H1 (cell line): ENCODE results near the gene RPS6KC1. TPM values are rescaled to one million over a fixed set of nuclear protein-coding genes. Genes with fewer than 3 reads are reported as not detected.

Experiments used
- CTCF ChIA-PET: fragments of 300-600 bp; sonication (Branson Sonifier 250); formaldehyde crosslinking; loops from one replicate; lab custom pipeline; 2021; ENCODE audit not compliant: partially characterized antibody; lab: Charles Lee
- POLR2A ChIA-PET: fragments of 300-600 bp; sonication (Branson Sonifier 250); formaldehyde crosslinking; loops from one replicate; lab custom pipeline; 2021; ENCODE audit warnings: inconsistent platforms; ENCODE audit not compliant: partially characterized antibody; lab: Charles Lee
- DNase-seq, 2 experiments: peaks; one replicate each; pipeline versions ENCODE4 v3.0.0 to v3.0.0-alpha.2; 2010 to 2022; ENCODE audit warnings: low spot score in 2 of 2, low read depth in 1 of 2, mixed read lengths in 1 of 2
- FAIRE-seq: peaks from 2 replicates; lab custom pipeline; 2011; peaks lifted over from hg19 to GRCh38; lab: Jason Lieb, UNC
- H2AFZ ChIP-seq: 2 replicates; pipeline ENCODE4 v1.8.1; 2012; ENCODE audit warnings: low read length, inconsistent platforms
- H2AK5ac ChIP-seq: 2 replicates; pipeline ENCODE4 v1.6.1; 2013; ENCODE audit warnings: low read depth, low read length
- H2BK120ac ChIP-seq: replicated peaks from 2 replicates; pipeline ENCODE3; 2013; ENCODE audit warnings: low read depth, low read length, inconsistent platforms
- H2BK12ac ChIP-seq: 2 replicates; pipeline ENCODE4 v1.6.1; 2013; ENCODE audit warnings: low read depth, low read length
- H2BK15ac ChIP-seq: 2 replicates; pipeline ENCODE4 v1.6.1; 2013; ENCODE audit warnings: low read length
- H2BK20ac ChIP-seq: 2 replicates; pipeline ENCODE4 v1.6.1; 2013; ENCODE audit warnings: low read length
- H2BK5ac ChIP-seq: 2 replicates; pipeline ENCODE4 v1.6.1; 2013; ENCODE audit warnings: low read depth, low read length
- H3K14ac ChIP-seq: 2 replicates; pipeline ENCODE4 v1.6.1; 2013; ENCODE audit warnings: inconsistent platforms; ENCODE audit not compliant: insufficient read length
- H3K18ac ChIP-seq: 2 replicates; pipeline ENCODE4 v1.6.1; 2013; ENCODE audit warnings: low read length; ENCODE audit errors: extremely low read depth
- H3K23ac ChIP-seq: 2 replicates; pipeline ENCODE4 v1.6.1; 2013; ENCODE audit warnings: inconsistent platforms; ENCODE audit not compliant: insufficient read length
- H3K23me2 ChIP-seq: 2 replicates; pipeline ENCODE4 v1.6.1; 2013; ENCODE audit warnings: low read depth, low read length
- H3K27ac ChIP-seq: 2 replicates; pipeline ENCODE4 v1.6.1; 2011; ENCODE audit warnings: low read depth, low read length, inconsistent platforms
- H3K27me3 ChIP-seq, 4 experiments: replicated peaks in 1 of 4; 1 replicate in 1 of 4; 2 replicates in 3 of 4; pipeline versions ENCODE4 v1.6.1 to v1.8.1; 2011 to 2013; ENCODE audit warnings: low read length in 3 of 4, mild to moderate bottlenecking in 3 of 4, inconsistent platforms in 2 of 4, mixed read lengths in 2 of 4, moderate library complexity in 1 of 4; ENCODE audit not compliant: control insufficient read depth in 3 of 4, insufficient read depth in 3 of 4; ENCODE audit errors: extremely low read depth in 1 of 4
- H3K36me3 ChIP-seq, 4 experiments: 2 replicates each; pipeline versions ENCODE4 v1.6.1 to v1.8.1; 2011 to 2013; ENCODE audit warnings: mild to moderate bottlenecking in 4 of 4, low read length in 3 of 4, moderate library complexity in 2 of 4, control low read depth in 1 of 4, inconsistent platforms in 1 of 4; ENCODE audit not compliant: insufficient read depth in 4 of 4, control insufficient read depth in 2 of 4
- H3K4ac ChIP-seq: replicated peaks from 2 replicates; pipeline ENCODE3; 2013; ENCODE audit warnings: low read length, low read depth, mixed read lengths, inconsistent platforms; ENCODE audit not compliant: insufficient read length
- H3K4me1 ChIP-seq, 4 experiments: replicated peaks in 1 of 4; 1 replicate in 1 of 4; 2 replicates in 3 of 4; pipeline versions ENCODE4 v1.6.1 to v1.8.1; 2011 to 2013; ENCODE audit warnings: low read length in 3 of 4, inconsistent platforms in 2 of 4, mixed read lengths in 1 of 4; ENCODE audit not compliant: insufficient read depth in 4 of 4, control insufficient read depth in 3 of 4
- H3K4me2 ChIP-seq, 2 experiments: 2 replicates each; pipeline versions ENCODE4 v1.6.1 to v1.8.1; 2011 to 2013; ENCODE audit warnings: low read depth in 2 of 2, low read length in 2 of 2, control low read depth in 1 of 2, inconsistent platforms in 1 of 2, mild to moderate bottlenecking in 1 of 2; ENCODE audit not compliant: insufficient read depth in 1 of 2
- H3K4me3 ChIP-seq, 4 experiments: fragments of 200-600, 300-600 bp in 1 of 4; sonication (generic), shearing (Covaris generic), sonication (Bioruptor Twin) in 1 of 4; 2 replicates each; pipeline versions ENCODE4 v1.5.1 to v1.8.1; 2011 to 2016; ENCODE audit warnings: low read length in 4 of 4, low read depth in 3 of 4, control low read depth in 2 of 4, inconsistent platforms in 2 of 4, mild to moderate bottlenecking in 2 of 4, mixed read lengths in 1 of 4, moderate library complexity in 1 of 4; ENCODE audit not compliant: insufficient read depth in 2 of 4; ENCODE audit errors: extremely low read depth in 1 of 4
- H3K56ac ChIP-seq: replicated peaks from 2 replicates; pipeline ENCODE3; 2013; ENCODE audit warnings: low read depth, mild to moderate bottlenecking, mixed read lengths, low read length, inconsistent platforms; ENCODE audit not compliant: insufficient read length
- H3K79me1 ChIP-seq: 2 replicates; pipeline ENCODE4 v1.6.1; 2013; ENCODE audit warnings: low read depth, low read length, control low read depth
- H3K79me2 ChIP-seq, 2 experiments: 2 replicates each; pipeline versions ENCODE4 v1.6.1 to v1.8.1; 2012 to 2013; ENCODE audit warnings: low read length in 2 of 2, mild to moderate bottlenecking in 2 of 2, inconsistent platforms in 1 of 2; ENCODE audit not compliant: insufficient read depth in 2 of 2, control insufficient read depth in 1 of 2
- H3K9ac ChIP-seq, 4 experiments: replicated peaks in 1 of 4; 1 replicate in 1 of 4; 2 replicates in 3 of 4; pipeline versions ENCODE4 v1.6.1 to v1.8.1; 2011 to 2013; ENCODE audit warnings: low read depth in 3 of 4, low read length in 3 of 4, control low read depth in 2 of 4, mild to moderate bottlenecking in 2 of 4, moderate library complexity in 2 of 4, inconsistent platforms in 1 of 4; ENCODE audit errors: extremely low read depth in 1 of 4
- H3K9me3 ChIP-seq, 2 experiments: 2 replicates each; pipeline versions ENCODE4 v1.6.1 to v1.8.1; 2012 to 2013; ENCODE audit warnings: mild to moderate bottlenecking in 2 of 2, moderate library complexity in 2 of 2, control low read depth in 1 of 2, inconsistent platforms in 1 of 2, low read depth in 1 of 2, low read length in 1 of 2, mixed read lengths in 1 of 2; ENCODE audit not compliant: insufficient read depth in 2 of 2
- H4K20me1 ChIP-seq, 2 experiments: replicated peaks in 1 of 2; 2 replicates each; pipeline versions ENCODE3 to v1.8.1; 2011 to 2013; ENCODE audit warnings: inconsistent platforms in 2 of 2, low read length in 2 of 2, mild to moderate bottlenecking in 1 of 2; ENCODE audit not compliant: insufficient read depth in 2 of 2, control insufficient read depth in 1 of 2
- H4K5ac ChIP-seq: 2 replicates; pipeline ENCODE4 v1.6.1; 2013; ENCODE audit warnings: low read length, low read depth, mixed read lengths, inconsistent platforms; ENCODE audit not compliant: insufficient read length
- H4K8ac ChIP-seq: 2 replicates; pipeline ENCODE4 v1.8.0; 2013; ENCODE audit warnings: mild to moderate bottlenecking, moderate library complexity, low read length, inconsistent platforms; ENCODE audit not compliant: insufficient read depth; ENCODE audit errors: extremely low read depth
- H4K91ac ChIP-seq: replicated peaks from 2 replicates; pipeline ENCODE3; 2013; ENCODE audit warnings: low read length, mixed read lengths, inconsistent platforms; ENCODE audit not compliant: insufficient read length
- BRCA1 ChIP-seq: IDR thresholded peaks from 2 replicates; pipeline ENCODE4 v1.6.1; 2012; ENCODE audit warnings: low read depth, low read length, improper control_type of control experiment
- KDM1A ChIP-seq: fragments of 200-600, 300-600 bp; sonication (generic); IDR thresholded peaks from 2 replicates; pipeline ENCODE4 v1.7.1; 2016; ENCODE audit warnings: mild to moderate bottlenecking, low read length, borderline replicate concordance
- KDM5A ChIP-seq: fragments of 200-600 bp; IDR thresholded peaks from 2 replicates; pipeline ENCODE4 v1.7.1; 2012; ENCODE audit warnings: mild to moderate bottlenecking, low read length, inconsistent platforms, mixed read lengths
- NANOG ChIP-seq: IDR thresholded peaks from 2 replicates; pipeline ENCODE4 v1.6.1; 2011; ENCODE audit warnings: low read length, low read depth, mild to moderate bottlenecking, inconsistent platforms; ENCODE audit not compliant: insufficient read depth, poor library complexity, severe bottlenecking
- PHF8 ChIP-seq: fragments of 200-600 bp; sonication (generic); conservative IDR thresholded peaks from 2 replicates; pipeline ENCODE4 v1.7.1; 2012; ENCODE audit warnings: low read depth, mild to moderate bottlenecking, inconsistent platforms, low read length, moderate library complexity
- POU5F1 ChIP-seq: IDR thresholded peaks from 2 replicates; pipeline ENCODE4 v1.6.1; 2011; ENCODE audit warnings: low read depth, mild to moderate bottlenecking, low read length, moderate library complexity
- TAF1 ChIP-seq: IDR thresholded peaks from 2 replicates; pipeline ENCODE4 v1.6.1; 2011; ENCODE audit warnings: mild to moderate bottlenecking, low read depth, low read length
- TBP ChIP-seq: IDR thresholded peaks from 2 replicates; pipeline ENCODE4 v1.6.1; 2011; ENCODE audit warnings: low read depth, low read length, improper control_type of control experiment
- WGBS, 2 experiments: shearing (Covaris generic) in 1 of 2; methylation state at CpG; one replicate each; pipeline versions ENCODE4 v1.1.6 to v1.1.7; 2013 to 2015; ENCODE audit warnings: low lambda C conversion rate in 2 of 2, mixed read lengths in 2 of 2, inconsistent platforms in 1 of 2, low coverage in 1 of 2, missing lambda C conversion rate in 1 of 2; ENCODE audit not compliant: insufficient replicate concordance in 2 of 2, insufficient coverage in 1 of 2, insufficient read length in 1 of 2; ENCODE audit errors: extremely low coverage in 1 of 2, missing lambda C conversion rate in 1 of 2; 5-methylcytosine and 5-hydroxymethylcytosine counted together
- polyA plus RNA-seq, 7 experiments: library from polyadenylated mRNA; depleted of rRNA in 3 of 7; stranded (reverse) in 5 of 7; unstranded in 2 of 7; fragments of >200 nt in 5 of 7; fragments of 200-250 nt in 2 of 7; gene quantifications; 1 replicate in 5 of 7; 2 replicates in 1 of 7; 4 replicates in 1 of 7; pipeline versions ENCODE4 v1.2.1 to v1.2.3, GENCODE V29; 2011 to 2013; ENCODE audit warnings: missing spikeins in 2 of 7, mixed read lengths in 2 of 7
- total RNA-seq: library from RNA; stranded (reverse); fragmentation: NEBNext Ultra II Directional; extraction: Animal tissue kit (Norgen Biotek cat#: 25700); gene quantifications from 2 replicates; pipeline ENCODE4 v1.2.1, GENCODE V29; 2021

RPS6KC1 gene
- total and polyA plus RNA-seq, 2 of the 8 experiments (the other 6 are each of a cell fraction or from before 2014, with no cell fraction given), result 4.9 to 17.6 TPM

DNA sequence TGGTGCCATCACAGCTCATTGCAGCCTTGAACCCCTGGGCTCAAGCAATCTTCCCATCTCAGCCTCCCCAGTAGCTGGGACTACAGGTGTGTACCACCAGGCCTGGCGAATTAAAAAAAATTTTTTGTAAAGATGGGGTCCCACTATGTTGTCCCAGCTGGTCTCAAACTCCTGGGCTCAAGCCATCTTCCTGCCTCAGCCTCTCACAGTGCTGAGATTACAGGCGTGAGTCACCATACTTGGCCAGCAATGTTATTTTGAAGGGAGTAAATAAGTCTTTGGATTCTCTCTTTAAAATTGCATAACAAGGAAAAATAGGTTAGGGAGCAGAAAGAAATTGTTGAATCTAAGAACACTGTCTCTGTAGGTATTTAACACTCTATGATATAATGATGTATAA, 111.3 kb downstream of the RPS6KC1 start:
- no peak overlapping the region for H3K18ac ChIP-seq
- no peak for TF ChIP-seq PHF8
- TF ChIP-seq TAF1, result no peak
- no peak for TF ChIP-seq KDM1A
- TF ChIP-seq KDM5A, result no peak
- TF ChIP-seq POU5F1, result no peak
- TF ChIP-seq TBP, result no peak
- TF ChIP-seq NANOG, result no peak
- no peak for TF ChIP-seq BRCA1
- H3K79me1 ChIP-seq, result no peaks in the 10 kb centered on the region
- no peak overlapping the region for H2BK5ac ChIP-seq
- WGBS, 2 experiments, result 89% methylated on average over 2 of the region's 2 CpGs; no CpG with 5 or more reads in 1 of the 2 experiments
- H3K23me2 ChIP-seq, result no peaks in the 10 kb centered on the region
- H2BK15ac ChIP-seq, result no peak overlapping the region
- H3K27me3 ChIP-seq, result no peaks in the 10 kb centered on the region
- no peak overlapping the region for H3K23ac ChIP-seq
- H3K4me1 ChIP-seq, result no peaks in the 10 kb centered on the region
- no peak overlapping the region for H3K9ac ChIP-seq
- no peak overlapping the region for H4K5ac ChIP-seq
- no peak overlapping the region for H3K4ac ChIP-seq
- no peak overlapping the region for H3K4me2 ChIP-seq
- H2AK5ac ChIP-seq, result no peak overlapping the region
- no peaks in the 10 kb centered on the region for H3K36me3 ChIP-seq
- H2BK120ac ChIP-seq, result no peak overlapping the region
- no peak for DNase-seq
- H4K91ac ChIP-seq, result no peak overlapping the region
- no peak overlapping the region for H3K56ac ChIP-seq
- FAIRE-seq, result no peak
- no peak overlapping the region for H2BK12ac ChIP-seq
- no peak overlapping the region for H2AFZ ChIP-seq
- no peaks in the 10 kb centered on the region for H3K79me2 ChIP-seq
- no peak overlapping the region for H3K14ac ChIP-seq
- H3K4me3 ChIP-seq, result no peak overlapping the region
- H2BK20ac ChIP-seq, result no peak overlapping the region
- H3K27ac ChIP-seq, result no peak overlapping the region
- no peak overlapping the region for H4K8ac ChIP-seq
- ChIA-PET CTCF (no interaction called here), POLR2A (no interaction called here)
- no peaks in the 10 kb centered on the region for H4K20me1 ChIP-seq
- H3K9me3 ChIP-seq, result no peaks in the 10 kb centered on the region; a peak in 1 of 4 replicates
